Calu3 (cell line): ENCODE measurements around the gene UNG. TPM values are rescaled to one million over a fixed set of nuclear protein-coding genes. Genes with fewer than 3 reads are reported as not detected.
"Not testable (repeated sequence)": the region's sequence is repeated elsewhere in the genome, so short reads cannot be mapped to it uniquely, and the experiment has no call there.

Experiments used
- Bru-seq: library from RNA; stranded (reverse); fragments of 400-500 nt; gene quantifications from one replicate; lab custom pipeline; 2021; lab: Mats Ljungman, UMichigan
- BruChase-seq, 2 experiments: library from RNA; stranded (reverse); fragments of 400-500 nt; gene quantifications; one replicate each; lab custom pipeline; 2021; lab: Mats Ljungman, UMichigan
- BruUV-seq: library from RNA; stranded (reverse); fragments of 400-500 nt; replicated peaks from 2 replicates; lab custom pipeline; 2021; lab: Mats Ljungman, UMichigan
- CTCF ChIA-PET: fragments of 300-600 bp; sonication (Branson Sonifier 250); formaldehyde crosslinking; loops from one replicate; lab custom pipeline; 2022; ENCODE audit warnings: antibody characterized with exemption; lab: Charles Lee
- DNase-seq: peaks from one replicate; pipeline ENCODE4 v3.0.0; 2022
- H3K27ac Mint-ChIP-seq: one replicate; pipeline ENCODE4 v1.8.0; 2022; ENCODE audit warnings: mixed read lengths; ENCODE audit not compliant: unreplicated experiment
- H3K27me3 Mint-ChIP-seq: one replicate; pipeline ENCODE4 v1.8.0; 2022; ENCODE audit warnings: mixed read lengths; ENCODE audit not compliant: unreplicated experiment
- H3K36me3 Mint-ChIP-seq: one replicate; pipeline ENCODE4 v1.8.0; 2022; ENCODE audit warnings: mild to moderate bottlenecking, moderate library complexity, mixed read lengths; ENCODE audit not compliant: insufficient read depth, unreplicated experiment
- H3K4me1 Mint-ChIP-seq: one replicate; pipeline ENCODE4 v1.8.0; 2022; ENCODE audit warnings: mild to moderate bottlenecking, low read depth, mixed read lengths; ENCODE audit not compliant: unreplicated experiment
- H3K4me3 Mint-ChIP-seq: one replicate; pipeline ENCODE4 v1.8.0; 2022; ENCODE audit warnings: mild to moderate bottlenecking, low read depth, moderate library complexity, mixed read lengths; ENCODE audit not compliant: unreplicated experiment
- H3K9me3 Mint-ChIP-seq: one replicate; pipeline ENCODE4 v1.8.0; 2022; ENCODE audit warnings: low read depth, mixed read lengths; ENCODE audit not compliant: unreplicated experiment
- CTCF ChIP-seq: fragments of 200-600 bp; IDR thresholded peaks from one replicate; pipeline ENCODE4 v1.8.0; 2022; ENCODE audit warnings: antibody characterized with exemption; ENCODE audit not compliant: unreplicated experiment
- intact Hi-C: fragments of 100-400 bp; cut with micrococcal nuclease; formaldehyde crosslinking; loops from one replicate; pipeline ENCODE4 v1.10.0; 2022; ENCODE audit not compliant: unreplicated experiment
- long read RNA-seq: library from polyadenylated mRNA; stranded (forward); transcript quantifications from one replicate; pipeline ENCODE4 v2.0.0, GENCODE V29; 2022
- total RNA-seq: library from RNA; stranded (reverse); gene quantifications from 2 replicates; pipeline ENCODE4 v1.2.3, GENCODE V29; 2022

UNG gene
- 77.7 and 79.2 TPM in 2 replicates for total RNA-seq
- Bru-seq, nascent RNA, result percentile 85 among the genes with signal in this experiment
- percentile 92 among the genes with signal in this experiment for BruChase-seq, experiment 1, labeled RNA remaining after a 6-hour chase
- BruChase-seq, experiment 2, labeled RNA remaining after a 2-hour chase, result percentile 88 among the genes with signal in this experiment
- long read RNA-seq, transcript UNG-201 (7 exons, 2,071 nt), result major isoform, 99 of 147 reads
- long read RNA-seq, transcript UNG-202 (6 exons, 2,130 nt), result minor isoform, 32 of 147 reads
- long read RNA-seq, partial matches to known transcripts, result 14 of 147 reads
- long read RNA-seq, other reads (novel, unspliced or antisense), result 2 of 147 reads

DNA sequence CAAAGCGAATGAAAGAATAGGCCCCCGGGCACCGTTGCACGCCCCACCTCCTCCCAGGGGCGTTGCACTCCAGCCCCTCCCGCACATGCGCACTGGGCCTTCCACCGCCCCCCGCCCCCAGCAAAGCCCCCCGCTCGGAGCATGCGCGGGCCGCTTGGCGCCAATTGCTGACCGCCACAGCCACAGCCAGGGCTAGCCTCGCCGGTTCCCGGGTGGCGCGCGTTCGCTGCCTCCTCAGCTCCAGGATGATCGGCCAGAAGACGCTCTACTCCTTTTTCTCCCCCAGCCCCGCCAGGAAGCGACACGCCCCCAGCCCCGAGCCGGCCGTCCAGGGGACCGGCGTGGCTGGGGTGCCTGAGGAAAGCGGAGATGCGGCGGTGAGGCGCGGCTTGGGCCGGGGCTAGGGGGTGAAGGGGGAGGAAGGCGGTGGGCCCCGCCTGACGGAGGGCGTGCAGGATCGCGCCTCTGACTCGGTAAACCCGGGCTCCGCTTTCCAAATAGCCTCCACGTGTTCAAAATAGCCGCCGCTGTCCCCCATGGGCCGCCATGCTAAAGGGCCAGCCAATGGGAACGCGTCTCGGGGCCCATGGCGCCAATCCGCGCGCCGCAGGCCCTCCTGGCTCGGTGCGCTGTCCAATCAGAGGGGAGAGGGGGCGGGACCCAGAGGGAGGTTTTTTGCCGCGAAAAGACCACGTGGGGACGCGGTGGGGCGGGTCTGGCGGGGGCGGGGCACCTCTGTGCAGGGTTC lies at the start of gene UNG:
Gene UNG (plus strand): TSS at position 163 of the 748 bp plus-strand sequence. CDS start 83 bp downstream, at position 246.
- BruUV-seq, result no TSS peak
- CTCF ChIA-PET, result no interaction called here
- TF ChIP-seq CTCF, result no peak
- DNase-seq, result peak; percentile 99
- peaks cover 39% of the 10 kb centered on the region for H3K36me3 Mint-ChIP-seq
- H3K9me3 Mint-ChIP-seq, result no peaks in the 10 kb centered on the region
- no peaks in the 10 kb centered on the region for H3K27me3 Mint-ChIP-seq
- intact Hi-C loops, result loop anchor here (10.0 kb wide), 3 partner anchors 133 to 433 kb away; no protein-coding TSS in a partner anchor
- peaks cover 15% of the 10 kb centered on the region for H3K4me1 Mint-ChIP-seq
- H3K4me3 Mint-ChIP-seq, result peak within 1 kb of the TSS; percentile 98
- H3K27ac Mint-ChIP-seq, result peak within 1 kb of the TSS; percentile 72

- CTCF ChIA-PET, result interaction anchor here (0.7 kb wide), 1 partner anchor 11 kb away, joined by 5 read pairs; no protein-coding TSS in a partner anchor
- H3K9me3 Mint-ChIP-seq, BruUV-seq, intact Hi-C loops, H3K4me3 Mint-ChIP-seq, H3K27ac Mint-ChIP-seq, DNase-seq, H3K4me1 Mint-ChIP-seq: not testable (repeated sequence)
- H3K27me3 Mint-ChIP-seq, result peaks cover 11% of the 10 kb centered on the region
- H3K36me3 Mint-ChIP-seq, result peaks cover 18% of the 10 kb centered on the region
Observed at GRCh38 chr12:109048706-109049105, 48.7 kb upstream of the UNG start.

DNA sequence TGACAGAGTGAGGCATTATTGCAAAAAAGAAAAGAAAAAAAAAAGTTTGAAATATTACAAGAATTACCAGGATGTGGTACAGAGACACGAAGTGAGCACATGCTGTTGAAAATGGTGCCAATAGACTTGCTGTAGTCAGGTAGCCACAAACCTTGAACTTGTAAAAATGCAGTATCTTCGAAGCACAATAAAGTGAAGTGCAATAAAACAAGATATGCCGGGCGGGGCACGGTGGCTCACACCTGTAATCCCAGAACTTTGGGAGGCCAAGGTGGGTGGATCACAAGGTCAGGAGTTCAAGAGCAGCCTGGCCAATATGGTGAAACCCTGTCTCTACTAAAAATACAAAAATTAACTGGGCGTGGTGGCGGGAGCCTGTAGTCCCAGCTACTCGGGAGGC lies 47.6 kb upstream of the UNG start:
- intact Hi-C loops, BruUV-seq: not testable (repeated sequence)

GRCh38 chr12:109052097-109052413 lies 45.3 kb upstream of the UNG start:
- peaks cover 11% of the 10 kb centered on the region for H3K4me1 Mint-ChIP-seq
- peak overlapping the region; percentile 85 for H3K27ac Mint-ChIP-seq
- no peaks in the 10 kb centered on the region for H3K9me3 Mint-ChIP-seq
- intact Hi-C loops, result loop anchor here (1.0 kb wide), 1 partner anchor 32 kb away; no protein-coding TSS in a partner anchor
- TSS peak; percentile 41 for BruUV-seq
- no peaks in the 10 kb centered on the region for H3K27me3 Mint-ChIP-seq
- no peak for TF ChIP-seq CTCF
- CTCF ChIA-PET, result interaction anchor here (0.8 kb wide), 1 partner anchor 214 kb away, joined by 4 read pairs; no protein-coding TSS in a partner anchor
- DNase-seq, result no peak
- H3K4me3 Mint-ChIP-seq, result peak overlapping the region; percentile 93
- H3K36me3 Mint-ChIP-seq, result peaks cover 21% of the 10 kb centered on the region

More for the DNA sequence above, 47.6 kb upstream of the UNG start:
- CTCF ChIA-PET, H3K9me3 Mint-ChIP-seq, DNase-seq, H3K4me3 Mint-ChIP-seq, H3K27ac Mint-ChIP-seq, H3K27me3 Mint-ChIP-seq: not testable (repeated sequence)
- peaks cover 21% of the 10 kb centered on the region for H3K36me3 Mint-ChIP-seq
- H3K4me1 Mint-ChIP-seq, result peaks cover 11% of the 10 kb centered on the region
